ENCODE data around the gene TRAPPC4.

- TF ChIP-seq EZH2 (IDR thresholded peaks at IDR 0.05; ENCODE audit: insufficient read depth, poor library complexity, severe bottlenecking) (no peak), EZH2phosphoT487 (IDR thresholded peaks at IDR 0.05; ENCODE audit: insufficient read depth, low read depth) (no peak)
Observed at GRCh38 chr11:118998822-118999221, 19.7 kb upstream of the TRAPPC4 start.
